Memory B cell (primary cell): ENCODE data around the gene FBLIM1.
A peak's percentile ranks its signal among the peaks of the same experiment; 100 is the strongest.

ENCODE experiments used
- ATAC-seq: fragments of 150-1000 bp; cut with Tn5 transposase; 2 replicates; pipeline ENCODE4 v1.10.0; 2021; ENCODE audit warnings: low read depth, mild to moderate bottlenecking, moderate library complexity
- DNase-seq, 2 donors: peaks; one replicate each; pipeline ENCODE4 v3.0.0; 2022; ENCODE audit warnings: low spot score in 2 of 2
- H3K27ac Mint-ChIP-seq: one replicate; pipeline ENCODE4 v1.8.0; 2022; ENCODE audit warnings: mild to moderate bottlenecking, moderate library complexity, mixed read lengths
- H3K27me3 Mint-ChIP-seq: one replicate; pipeline ENCODE4 v1.8.0; 2022; ENCODE audit warnings: mixed read lengths
- H3K36me3 Mint-ChIP-seq: one replicate; pipeline ENCODE4 v1.8.0; 2022; ENCODE audit warnings: mild to moderate bottlenecking, mixed read lengths
- H3K4me1 Mint-ChIP-seq: one replicate; pipeline ENCODE4 v1.8.0; 2022; ENCODE audit warnings: mixed read lengths
- H3K4me3 Mint-ChIP-seq: one replicate; pipeline ENCODE4 v1.8.0; 2022; ENCODE audit warnings: mild to moderate bottlenecking, moderate library complexity, mixed read lengths
- H3K9me3 Mint-ChIP-seq: one replicate; pipeline ENCODE4 v1.8.0; 2022; ENCODE audit warnings: mixed read lengths

Gene FBLIM1, protein sequence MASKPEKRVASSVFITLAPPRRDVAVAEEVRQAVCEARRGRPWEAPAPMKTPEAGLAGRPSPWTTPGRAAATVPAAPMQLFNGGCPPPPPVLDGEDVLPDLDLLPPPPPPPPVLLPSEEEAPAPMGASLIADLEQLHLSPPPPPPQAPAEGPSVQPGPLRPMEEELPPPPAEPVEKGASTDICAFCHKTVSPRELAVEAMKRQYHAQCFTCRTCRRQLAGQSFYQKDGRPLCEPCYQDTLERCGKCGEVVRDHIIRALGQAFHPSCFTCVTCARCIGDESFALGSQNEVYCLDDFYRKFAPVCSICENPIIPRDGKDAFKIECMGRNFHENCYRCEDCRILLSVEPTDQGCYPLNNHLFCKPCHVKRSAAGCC

DNA sequence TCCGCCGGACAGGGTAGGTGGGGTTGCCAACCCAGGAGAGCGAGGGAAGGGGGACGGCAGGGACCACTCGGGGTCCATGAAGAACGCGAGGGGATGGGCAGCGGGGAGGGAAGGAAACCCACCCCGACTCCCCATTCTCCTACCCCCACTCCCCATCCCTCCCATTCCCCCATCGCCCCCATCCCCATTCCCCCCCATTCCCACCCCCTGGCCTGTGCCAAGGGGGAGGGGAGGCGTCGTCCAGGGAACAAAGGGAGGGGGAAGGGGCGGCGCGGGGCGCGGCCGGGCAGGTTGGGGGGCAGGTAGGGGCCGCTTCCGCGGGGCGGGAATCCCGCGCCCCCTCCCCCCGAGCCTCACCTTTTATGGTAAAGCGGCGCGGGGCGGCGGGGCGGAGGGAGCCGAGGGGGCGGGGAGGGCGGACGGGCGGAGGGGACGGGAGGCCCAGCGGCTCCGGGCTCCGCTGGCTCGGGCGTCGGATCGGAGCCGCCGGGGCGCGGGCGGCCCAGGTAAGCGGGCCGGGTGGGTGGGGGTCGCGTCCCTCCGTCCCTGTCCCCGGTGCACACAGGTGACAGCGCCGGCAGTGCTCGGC is at the start of gene FBLIM1:
Gene FBLIM1 (plus strand): TSS at position 453 of the 589 bp plus-strand sequence. CDS start 6,189 bp downstream, outside the sequence.
- Mint-ChIP-seq H3K27ac (no peak within 1 kb of the TSS), H3K4me3 (peak within 1 kb of the TSS; percentile 71), H3K36me3 (peaks cover 1% of the 10 kb centered on the region), H3K4me1 (peaks cover 13% of the 10 kb centered on the region), H3K9me3 (no peaks in the 10 kb centered on the region), H3K27me3 (peaks cover 23% of the 10 kb centered on the region)
- no peak for DNase-seq
- ATAC-seq, result no peak

DNA sequence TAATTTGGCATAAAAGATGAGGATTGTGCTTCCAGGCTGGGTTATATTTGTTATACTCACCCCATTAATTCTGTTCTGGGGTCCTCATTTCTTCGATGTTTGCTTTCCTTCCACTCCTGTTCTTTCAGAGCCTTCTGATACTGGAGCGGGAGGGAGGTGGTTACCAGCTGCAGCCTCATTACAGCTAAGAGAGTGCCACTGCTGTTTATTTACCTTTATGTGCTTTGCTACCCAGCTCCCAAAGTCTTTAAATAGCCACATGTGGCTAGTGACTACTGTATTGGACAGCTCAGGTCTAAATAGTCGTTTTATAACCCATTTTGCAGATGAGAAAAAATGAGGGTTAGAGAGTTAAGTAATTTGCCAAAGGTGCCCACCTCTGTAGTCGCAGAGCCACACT is 49.4 kb upstream of the FBLIM1 start:
- no peak overlapping the region for H3K27ac Mint-ChIP-seq
- no peaks in the 10 kb centered on the region for H3K27me3 Mint-ChIP-seq
- no peak for DNase-seq
- no peaks in the 10 kb centered on the region for H3K9me3 Mint-ChIP-seq
- peaks cover 17% of the 10 kb centered on the region for H3K36me3 Mint-ChIP-seq
- H3K4me3 Mint-ChIP-seq, result no peak overlapping the region
- ATAC-seq, result no peak
- H3K4me1 Mint-ChIP-seq, result peaks cover 17% of the 10 kb centered on the region

DNA sequence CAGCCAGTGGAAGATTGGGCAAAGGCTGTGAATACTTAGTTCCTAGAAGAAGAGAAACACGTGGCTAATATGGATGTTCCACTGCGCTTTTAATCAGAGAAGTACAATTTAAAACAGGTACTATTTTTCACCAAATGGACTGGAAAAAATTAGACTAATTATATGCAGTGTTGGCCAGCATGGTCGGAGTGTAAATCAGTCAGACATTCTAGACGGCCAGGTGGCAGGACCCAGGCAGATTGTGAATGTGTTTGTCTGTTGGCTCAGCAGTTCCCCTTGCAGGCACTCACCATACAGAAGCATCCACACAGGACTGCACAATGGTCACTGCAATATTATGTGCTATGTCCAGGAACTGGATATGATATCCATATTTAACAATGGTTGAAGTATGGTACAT is 46.4 kb upstream of the FBLIM1 start:
- ATAC-seq (no peak), DNase-seq (no peak)
- Mint-ChIP-seq H3K27me3 (no peaks in the 10 kb centered on the region), H3K27ac (no peak overlapping the region), H3K9me3 (no peaks in the 10 kb centered on the region), H3K4me3 (no peak overlapping the region), H3K36me3 (peaks cover 3% of the 10 kb centered on the region), H3K4me1 (peaks cover 8% of the 10 kb centered on the region)

DNA sequence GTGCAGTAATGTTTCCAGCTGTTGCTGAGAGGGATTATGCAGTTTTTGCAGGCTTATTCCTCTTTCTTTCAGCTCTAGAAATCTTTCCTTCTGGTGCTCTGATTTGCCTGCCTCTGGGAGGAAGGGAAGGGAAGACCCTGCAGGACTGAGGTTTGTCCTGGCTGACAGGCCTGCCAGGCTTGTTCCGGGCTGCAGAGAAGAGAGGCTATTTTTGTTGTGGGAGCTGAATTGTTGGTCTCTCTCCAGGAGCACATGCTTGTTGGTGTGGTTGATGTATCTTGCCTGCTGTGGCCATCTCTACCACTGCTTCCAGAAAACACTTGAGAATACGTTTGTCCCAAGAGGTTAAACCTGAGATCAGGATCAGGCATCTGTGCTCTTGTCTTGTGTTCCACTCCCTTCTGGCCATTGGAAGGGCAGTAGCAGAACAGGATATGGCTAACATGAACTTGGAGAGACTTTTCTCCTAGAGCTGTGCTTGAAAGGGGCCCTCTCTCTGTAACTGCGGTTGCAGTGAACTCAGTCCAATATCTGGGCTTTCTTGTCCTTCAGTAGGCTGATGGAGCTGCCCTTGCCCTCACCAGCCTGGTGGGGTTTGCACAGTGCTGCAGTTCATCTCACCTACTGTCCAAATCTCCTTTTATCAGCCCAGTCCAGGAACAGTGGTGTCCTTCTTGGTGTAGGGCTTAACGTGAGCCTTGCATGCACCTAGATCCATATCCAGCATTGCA is 44.0 kb upstream of the FBLIM1 start:
- DNase-seq, result no peak
- ATAC-seq, result no peak
- no peak overlapping the region for H3K4me3 Mint-ChIP-seq
- H3K27ac Mint-ChIP-seq, result no peak overlapping the region
- H3K9me3 Mint-ChIP-seq, result no peaks in the 10 kb centered on the region
- H3K27me3 Mint-ChIP-seq, result no peaks in the 10 kb centered on the region
- H3K36me3 Mint-ChIP-seq, result peaks cover 16% of the 10 kb centered on the region
- peaks cover 6% of the 10 kb centered on the region for H3K4me1 Mint-ChIP-seq

DNA sequence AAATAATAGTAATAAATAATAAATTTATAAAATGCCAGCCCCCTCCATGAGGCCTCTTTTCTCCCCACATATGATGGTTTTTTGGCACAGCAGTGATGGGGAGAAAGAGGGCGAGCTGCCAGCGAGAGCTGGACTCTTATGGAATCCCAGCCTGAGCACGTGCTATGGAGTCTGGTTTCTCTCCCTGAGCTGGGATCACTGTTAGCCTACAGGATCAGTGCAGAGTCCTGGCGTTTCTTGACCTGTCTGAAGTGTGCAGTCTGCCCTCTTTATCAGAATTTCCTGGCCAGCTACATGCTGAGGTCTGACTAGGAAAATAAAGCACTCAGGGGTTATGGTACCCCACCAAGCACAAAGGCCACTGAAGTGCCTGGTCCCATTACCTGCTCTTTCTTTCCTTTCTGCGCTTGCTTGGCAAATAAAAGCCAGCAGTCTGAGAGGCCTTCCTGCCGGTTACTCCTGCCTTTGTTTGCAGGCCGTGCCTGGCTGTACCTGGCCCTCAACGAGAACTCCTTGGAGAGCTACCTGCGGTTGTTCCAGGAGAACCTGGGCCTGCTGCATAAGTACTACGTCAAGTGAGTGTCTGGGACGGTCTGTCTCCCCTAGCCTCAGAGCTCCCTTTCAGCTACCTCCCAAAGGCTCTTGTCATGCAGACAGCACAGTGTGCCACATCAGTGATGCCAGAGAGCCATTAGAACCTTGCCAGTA is 41.0 kb upstream of the FBLIM1 start:
- peaks cover 26% of the 10 kb centered on the region for H3K36me3 Mint-ChIP-seq
- no peak overlapping the region for H3K27ac Mint-ChIP-seq
- H3K27me3 Mint-ChIP-seq, result no peaks in the 10 kb centered on the region
- H3K9me3 Mint-ChIP-seq, result no peaks in the 10 kb centered on the region
- H3K4me3 Mint-ChIP-seq, result no peak overlapping the region
- ATAC-seq (no peak), DNase-seq (no peak)
- peaks cover 3% of the 10 kb centered on the region for H3K4me1 Mint-ChIP-seq

DNA sequence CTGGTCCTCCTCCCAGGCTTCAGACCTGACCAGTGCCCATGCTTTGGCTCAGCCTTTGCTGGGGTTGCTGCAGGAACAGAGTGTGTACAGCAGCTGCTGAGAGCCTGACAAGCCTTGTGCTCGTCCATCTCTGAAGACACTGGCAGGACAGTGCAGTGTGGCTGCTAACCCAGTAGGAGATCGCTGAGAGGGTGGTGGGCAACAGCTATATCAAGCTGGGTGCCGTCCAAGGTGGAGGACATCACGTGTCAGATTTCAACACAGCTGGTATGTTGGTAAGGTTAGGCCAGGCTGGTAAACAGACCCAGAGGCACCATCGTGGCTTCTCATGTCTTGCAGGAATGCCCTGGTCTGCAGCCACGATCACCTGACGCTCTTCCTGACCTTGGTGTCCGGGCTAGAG is 40.4 kb upstream of the FBLIM1 start:
- H3K36me3 Mint-ChIP-seq, result peaks cover 28% of the 10 kb centered on the region
- no peak for DNase-seq
- no peak overlapping the region for H3K27ac Mint-ChIP-seq

DNA sequence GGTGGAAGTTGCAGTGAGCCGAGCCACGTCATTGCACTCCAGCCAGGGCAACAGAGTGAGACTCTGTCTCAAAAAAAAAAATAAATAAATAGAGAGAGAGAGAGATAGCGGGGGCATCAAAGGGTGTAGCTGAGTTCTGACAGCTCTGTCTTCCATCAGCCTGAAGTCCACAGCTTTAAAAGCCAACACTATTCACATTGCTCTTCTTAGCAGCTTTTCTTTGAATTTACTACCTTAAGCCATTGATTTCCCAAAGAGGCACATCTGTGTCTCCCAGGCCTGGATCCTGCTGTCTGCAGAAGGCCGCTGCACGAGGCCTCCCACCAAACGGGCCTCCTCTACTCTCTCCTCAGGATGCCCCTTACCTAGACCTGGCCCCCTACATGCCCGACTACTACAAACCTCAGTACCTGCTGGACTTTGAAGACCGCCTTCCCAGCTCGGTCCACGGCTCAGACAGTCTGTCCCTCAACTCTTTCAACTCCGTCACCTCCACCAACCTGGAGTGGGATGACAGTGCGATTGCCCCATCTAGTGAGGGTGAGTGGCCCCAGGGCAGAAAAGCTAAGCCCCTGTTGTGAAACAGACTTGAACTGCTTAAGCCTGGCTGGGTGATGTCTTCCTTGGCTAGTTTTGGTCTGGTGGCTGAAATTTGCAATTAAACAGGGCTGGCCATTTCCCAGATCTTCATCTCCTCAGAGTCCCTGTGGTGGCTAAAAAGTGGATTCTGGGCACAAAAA is 39.0 kb upstream of the FBLIM1 start:
- H3K27me3 Mint-ChIP-seq, result no peaks in the 10 kb centered on the region
- no peak for DNase-seq
- H3K36me3 Mint-ChIP-seq, result peaks cover 28% of the 10 kb centered on the region
- no peak for ATAC-seq
- no peak overlapping the region for H3K4me3 Mint-ChIP-seq
- peak overlapping the region; percentile 63 for H3K27ac Mint-ChIP-seq
- H3K9me3 Mint-ChIP-seq, result no peaks in the 10 kb centered on the region
- peaks cover under 1% of the 10 kb centered on the region for H3K4me1 Mint-ChIP-seq

More for the DNA sequence above, 40.4 kb upstream of the FBLIM1 start:
- ATAC-seq, result no peak
- peaks cover 3% of the 10 kb centered on the region for H3K4me1 Mint-ChIP-seq
- H3K27me3 Mint-ChIP-seq, result no peaks in the 10 kb centered on the region
- H3K4me3 Mint-ChIP-seq, result no peak overlapping the region
- no peaks in the 10 kb centered on the region for H3K9me3 Mint-ChIP-seq

DNA sequence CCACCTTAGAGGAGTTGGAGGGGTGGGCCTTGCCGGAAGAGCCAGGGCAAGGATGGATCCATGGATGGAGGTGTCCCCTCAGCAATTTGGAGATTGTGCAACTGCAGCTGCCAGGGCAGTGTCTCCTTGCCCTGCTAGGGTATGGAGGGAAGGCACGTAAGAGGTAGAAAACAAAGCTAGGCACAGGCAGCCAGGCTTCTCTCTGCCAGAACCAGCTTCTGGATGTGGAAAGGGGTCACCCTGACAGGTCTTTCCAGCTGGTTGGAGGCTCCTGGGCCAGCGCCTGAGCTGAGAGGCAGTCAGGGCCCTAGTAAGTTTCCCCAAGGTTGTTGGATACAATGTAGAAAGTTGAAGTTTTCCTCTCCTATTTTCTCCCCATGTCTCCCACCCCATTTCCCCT is 37.7 kb upstream of the FBLIM1 start:
- DNase-seq (no peak), ATAC-seq (no peak)
- H3K4me1 Mint-ChIP-seq, result no peaks in the 10 kb centered on the region
- no peaks in the 10 kb centered on the region for H3K9me3 Mint-ChIP-seq
- no peak overlapping the region for H3K27ac Mint-ChIP-seq
- peaks cover 34% of the 10 kb centered on the region for H3K36me3 Mint-ChIP-seq
- H3K27me3 Mint-ChIP-seq, result no peaks in the 10 kb centered on the region
- no peak overlapping the region for H3K4me3 Mint-ChIP-seq

DNA sequence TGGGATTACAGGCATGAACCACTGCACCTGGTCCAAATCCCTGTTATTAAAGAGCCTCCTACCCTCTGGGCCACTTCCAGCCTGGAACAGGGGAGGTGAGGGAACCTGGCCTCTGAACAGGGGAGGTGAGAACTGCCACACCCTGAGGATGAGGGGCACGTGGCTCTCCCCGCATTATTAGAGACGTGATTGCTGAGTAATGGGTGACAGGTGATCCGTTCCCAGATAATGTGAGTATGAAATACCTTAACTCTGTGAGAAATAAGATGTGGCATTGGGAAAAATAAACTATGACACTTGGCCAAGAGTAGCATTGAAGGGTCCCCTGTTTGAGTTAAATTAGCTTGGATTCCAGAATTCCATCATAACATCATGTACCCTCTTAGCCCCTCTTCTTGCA is 36.2 kb upstream of the FBLIM1 start:
- no peaks in the 10 kb centered on the region for H3K27me3 Mint-ChIP-seq
- no peak overlapping the region for H3K4me3 Mint-ChIP-seq
- peaks cover 36% of the 10 kb centered on the region for H3K36me3 Mint-ChIP-seq

DNA sequence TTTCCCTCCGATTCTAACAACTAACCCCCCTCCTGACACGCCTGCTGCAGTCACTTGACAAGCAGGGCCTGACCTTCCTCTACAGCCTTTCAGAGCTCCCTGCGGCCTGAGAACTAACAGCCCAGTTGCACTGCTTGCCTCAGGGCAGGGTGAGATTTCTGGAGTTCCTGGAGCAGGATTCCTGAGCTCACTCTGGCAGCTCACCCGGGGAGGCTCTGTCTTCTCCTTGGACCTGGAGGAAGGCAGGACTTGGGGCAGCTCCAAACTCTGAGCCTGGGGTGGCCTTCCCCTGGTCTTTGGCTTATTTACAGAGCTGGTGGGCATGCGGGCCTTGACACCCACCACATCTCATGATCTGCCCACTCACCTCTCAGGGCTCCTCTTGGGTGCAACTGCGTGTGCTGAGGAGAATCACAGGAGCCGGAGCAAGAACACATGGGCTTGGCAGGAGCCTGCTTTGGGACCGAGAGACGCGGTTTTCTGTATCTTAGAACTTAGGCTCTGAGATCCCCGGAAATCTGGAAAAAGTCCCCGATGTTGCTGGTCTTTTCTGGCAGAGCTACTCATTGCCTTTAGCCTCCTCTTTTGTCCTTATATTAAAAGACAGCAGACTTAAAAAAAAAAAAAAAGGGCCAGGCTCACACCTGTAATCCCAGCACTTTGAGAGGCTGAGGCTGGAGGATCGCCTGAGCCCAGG is 35.6 kb upstream of the FBLIM1 start:
- H3K27ac Mint-ChIP-seq, result no peak overlapping the region
- peaks cover 33% of the 10 kb centered on the region for H3K36me3 Mint-ChIP-seq
- H3K4me3 Mint-ChIP-seq, result no peak overlapping the region
- no peaks in the 10 kb centered on the region for H3K4me1 Mint-ChIP-seq
- no peak for DNase-seq
- H3K27me3 Mint-ChIP-seq, result no peaks in the 10 kb centered on the region
- no peaks in the 10 kb centered on the region for H3K9me3 Mint-ChIP-seq
- ATAC-seq, result no peak

More for the DNA sequence above, 36.2 kb upstream of the FBLIM1 start:
- DNase-seq (no peak), ATAC-seq (no peak)
- Mint-ChIP-seq H3K9me3 (no peaks in the 10 kb centered on the region), H3K4me1 (no peaks in the 10 kb centered on the region), H3K27ac (no peak overlapping the region)

DNA sequence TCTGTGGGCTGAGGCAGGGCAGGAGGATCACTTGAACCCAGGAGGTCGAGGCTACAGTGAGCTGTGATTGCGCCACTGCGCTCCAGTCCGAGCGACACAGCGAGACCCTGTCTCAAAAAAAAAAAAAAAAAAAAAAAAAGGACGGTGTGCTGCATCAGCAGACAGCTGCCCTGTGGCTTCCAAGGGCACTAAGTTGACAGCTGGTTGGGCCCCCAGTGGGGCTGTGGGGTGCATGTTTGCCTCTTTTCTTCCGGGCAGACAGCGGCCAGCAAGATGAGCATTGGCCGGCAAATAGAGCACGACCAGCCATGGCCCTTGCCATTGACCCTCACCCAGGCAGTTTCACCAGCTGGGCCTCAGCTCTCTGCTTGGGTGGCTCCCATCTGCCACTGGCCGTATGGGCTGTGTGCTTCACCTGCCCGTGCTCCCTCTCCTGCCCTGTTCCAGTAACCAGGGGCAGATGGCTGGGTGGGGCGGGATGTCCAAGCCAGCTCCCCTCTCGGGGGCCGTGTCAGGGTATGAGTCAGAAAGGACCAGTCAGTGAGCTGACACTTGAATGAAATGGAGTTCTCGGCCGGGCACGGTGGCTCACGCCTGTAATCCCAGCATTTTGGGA is 34.9 kb upstream of the FBLIM1 start:
- no peaks in the 10 kb centered on the region for H3K27me3 Mint-ChIP-seq
- no peaks in the 10 kb centered on the region for H3K4me1 Mint-ChIP-seq
- ATAC-seq (no peak), DNase-seq (peak in 1 of 2 donors; percentile 9)
- no peaks in the 10 kb centered on the region for H3K9me3 Mint-ChIP-seq
- H3K4me3 Mint-ChIP-seq, result no peak overlapping the region
- H3K27ac Mint-ChIP-seq, result peak overlapping the region; percentile 6
- peaks cover 31% of the 10 kb centered on the region for H3K36me3 Mint-ChIP-seq

DNA sequence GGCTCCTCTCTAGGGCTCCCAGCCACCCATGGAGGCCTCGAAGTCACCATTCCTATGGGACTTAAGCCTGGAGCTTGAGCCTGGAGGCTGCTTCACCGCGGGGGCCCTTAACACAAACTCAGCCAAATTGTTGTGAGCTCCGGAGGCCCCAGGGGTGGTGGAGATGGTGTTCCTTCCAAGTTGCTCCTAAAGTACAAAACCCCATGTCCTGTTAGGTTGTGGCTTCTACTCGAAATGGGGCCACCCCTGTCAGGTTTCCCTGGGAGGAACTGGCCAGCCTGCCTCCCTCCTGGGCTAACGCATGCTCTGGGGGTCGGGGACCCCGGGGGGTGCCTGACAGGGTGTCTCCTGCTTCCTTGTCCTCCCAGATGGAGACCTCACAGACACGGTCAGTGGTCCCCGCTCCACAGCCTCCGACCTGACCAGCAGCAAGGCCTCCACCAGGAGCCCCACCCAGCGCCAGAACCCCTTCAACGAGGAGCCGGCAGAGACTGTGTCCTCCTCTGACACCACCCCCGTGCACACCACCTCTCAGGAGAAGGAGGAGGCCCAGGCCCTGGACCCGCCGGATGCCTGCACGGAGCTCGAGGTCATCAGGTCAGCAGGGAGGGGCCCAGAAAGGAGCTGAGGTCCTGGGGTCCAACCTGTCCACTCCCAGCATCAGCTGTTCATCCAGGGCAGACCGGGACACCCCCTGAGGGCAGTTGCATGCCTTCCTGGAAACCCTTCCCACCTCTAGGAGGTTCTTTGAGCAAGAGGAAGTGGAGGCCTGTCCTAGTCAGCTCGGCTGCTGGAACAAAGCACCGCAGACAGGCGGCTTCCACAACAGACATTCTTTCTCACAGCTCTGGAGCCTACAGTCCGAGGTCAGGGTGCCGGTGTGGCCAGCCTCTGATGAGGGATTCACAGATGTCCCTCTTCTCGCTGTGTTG is 33.4 kb upstream of the FBLIM1 start:
- H3K36me3 Mint-ChIP-seq, result peaks cover 28% of the 10 kb centered on the region
- peak overlapping the region; percentile 70 for H3K27ac Mint-ChIP-seq
- no peak overlapping the region for H3K4me3 Mint-ChIP-seq
- H3K4me1 Mint-ChIP-seq, result no peaks in the 10 kb centered on the region
- DNase-seq (no peak), ATAC-seq (no peak)
- no peaks in the 10 kb centered on the region for H3K9me3 Mint-ChIP-seq
- no peaks in the 10 kb centered on the region for H3K27me3 Mint-ChIP-seq
